ENCODE measurements around the gene RNF138. TPM values are rescaled to one million over a fixed set of nuclear protein-coding genes. Genes with fewer than 3 reads are reported as not detected.
A peak's percentile ranks its signal among the peaks of the same experiment; 100 is the strongest.

The RNF138 gene
- total and polyA plus RNA-seq, 2 donors (not counting 1 experiment from before 2014, with no cell fraction given), result 30.9 to 60.8 TPM

- no peak for TF ChIP-seq EZH2 (IDR thresholded peaks at IDR 0.05; ENCODE audit: borderline replicate concordance, insufficient read depth, low read depth, low read length, poor library complexity, severe bottlenecking)
- TF ChIP-seq, protein P1, sequence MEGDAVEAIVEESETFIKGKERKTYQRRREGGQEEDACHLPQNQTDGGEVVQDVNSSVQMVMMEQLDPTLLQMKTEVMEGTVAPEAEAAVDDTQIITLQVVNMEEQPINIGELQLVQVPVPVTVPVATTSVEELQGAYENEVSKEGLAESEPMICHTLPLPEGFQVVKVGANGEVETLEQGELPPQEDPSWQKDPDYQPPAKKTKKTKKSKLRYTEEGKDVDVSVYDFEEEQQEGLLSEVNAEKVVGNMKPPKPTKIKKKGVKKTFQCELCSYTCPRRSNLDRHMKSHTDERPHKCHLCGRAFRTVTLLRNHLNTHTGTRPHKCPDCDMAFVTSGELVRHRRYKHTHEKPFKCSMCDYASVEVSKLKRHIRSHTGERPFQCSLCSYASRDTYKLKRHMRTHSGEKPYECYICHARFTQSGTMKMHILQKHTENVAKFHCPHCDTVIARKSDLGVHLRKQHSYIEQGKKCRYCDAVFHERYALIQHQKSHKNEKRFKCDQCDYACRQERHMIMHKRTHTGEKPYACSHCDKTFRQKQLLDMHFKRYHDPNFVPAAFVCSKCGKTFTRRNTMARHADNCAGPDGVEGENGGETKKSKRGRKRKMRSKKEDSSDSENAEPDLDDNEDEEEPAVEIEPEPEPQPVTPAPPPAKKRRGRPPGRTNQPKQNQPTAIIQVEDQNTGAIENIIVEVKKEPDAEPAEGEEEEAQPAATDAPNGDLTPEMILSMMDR (IDR thresholded peaks at IDR 0.05), result no peak
- H3K36me3 ChIP-seq (replicated peaks in 1 of 2; ENCODE audit: control extremely low read depth in 1 of 2, control insufficient read depth in 1 of 2, extremely low read depth in 1 of 2, insufficient read depth in 2 of 2, low read length in 1 of 2), result peaks cover 0 to 20% of the 10 kb centered on the region in 2 experiments
- DNase-seq (no peak), ATAC-seq (ENCODE audit: low read depth) (no peak)
- H3K4me1 Mint-ChIP-seq, result peaks cover 35% of the 10 kb centered on the region
- no CpG with 5 or more reads among the region's 7 CpGs for WGBS (ENCODE audit: insufficient coverage)
- peak overlapping the region; percentile 99 for H3K9ac ChIP-seq (ENCODE audit: low read length)
- H3K27me3 Mint-ChIP-seq, result no peaks in the 10 kb centered on the region
- H4K20me1 ChIP-seq (ENCODE audit: control insufficient read depth, insufficient read depth, low read length, poor library complexity, severe bottlenecking), result peaks cover 38% of the 10 kb centered on the region
- H3K27ac Mint-ChIP-seq, result peak overlapping the region; percentile 98
- CTCF ChIA-PET, result interaction anchor here (1.0 to 2.7 kb wide), 3 partner anchors 19 to 149 kb away, joined by 3 to 12 read pairs (median 9); partner anchors contain the start of genes RNF125 and TRAPPC8
- POLR2A ChIA-PET, result interaction anchor here (0.5 to 2.6 kb wide), 4 partner anchors 72 to 670 kb away, joined by 3 to 42 read pairs (median 22); partner anchors contain the start of genes RNF125 and TRAPPC8
- H3K4me2 ChIP-seq (replicated peaks; ENCODE audit: low read depth, low read length, poor library complexity, severe bottlenecking), result peak overlapping the region; percentile 95
- intact Hi-C loops (cut with micrococcal nuclease), result loop anchor here (5.0 kb wide), 2 partner anchors 44 to 711 kb away; no protein-coding TSS in a partner anchor
- no peaks in the 10 kb centered on the region for H3K27me3 ChIP-seq (replicated peaks in 1 of 4; ENCODE audit: control extremely low read depth in 1 of 4, control insufficient read depth in 3 of 4, insufficient read depth in 4 of 4, low read length in 3 of 4)
- peak overlapping the region; percentile 93 for H3K4me3 Mint-ChIP-seq
- no peaks in the 10 kb centered on the region for H3K9me3 Mint-ChIP-seq (ENCODE audit: insufficient read depth)
- peak overlapping the region; percentile 53 to 96 (median 90) for H3K4me3 ChIP-seq (ENCODE audit: control extremely low read depth in 1 of 5, extremely low read depth in 1 of 5, insufficient read depth in 1 of 5, low read depth in 2 of 5, low read length in 4 of 5)
- no peaks in the 10 kb centered on the region for H3K9me3 ChIP-seq (ENCODE audit: control extremely low read depth in 1 of 3, control insufficient read depth in 2 of 3, insufficient read depth in 1 of 3, low read length in 2 of 3)
- H3K27ac ChIP-seq (ENCODE audit: low read length in 2 of 2), result peak overlapping the region; percentile 100
- peak overlapping the region; percentile 80 for H2AFZ ChIP-seq (ENCODE audit: insufficient read depth, low read depth, low read length, poor library complexity, severe bottlenecking)
- H3K79me2 ChIP-seq (ENCODE audit: control insufficient read depth, insufficient read depth, low read length), result peaks cover 28% of the 10 kb centered on the region
- H3K4me1 ChIP-seq (ENCODE audit: control insufficient read depth in 2 of 2, insufficient read depth in 2 of 2, low read length in 2 of 2), result peaks cover 29 to 34% of the 10 kb centered on the region in 2 donors
Measured at GRCh38 chr18:32091325-32091723, 350 bp upstream of the RNF138 start.

Data from B cell (primary cell).